Activated T-helper 2 cell treated with anti-CD3 and anti-CD28 coated beads, Interferon-gamma antibody, Interleukin-2, Interleukin-4, amounts not matched to agents 10 μg/mL and 5 μg/mL and 100 μg/mL, durations not matched to agents 14 hours and 24 hours and 36 hours (primary cell): Measurements from ENCODE around the gene PTPRU. TPM values are rescaled to one million over a fixed set of nuclear protein-coding genes. Genes with fewer than 3 reads are reported as not detected.
"Not testable (repeated sequence)": the region's sequence is repeated elsewhere in the genome, so short reads cannot be mapped to it uniquely, and the experiment has no call there.

ENCODE experiments used
- DNase-seq: peaks from one replicate; pipeline ENCODE4 v3.0.0; 2021; ENCODE audit warnings: low spot score
- H3K27ac Mint-ChIP-seq: one replicate; pipeline ENCODE4 v1.8.0; 2021; ENCODE audit warnings: mixed read lengths
- H3K27me3 Mint-ChIP-seq: one replicate; pipeline ENCODE4 v1.8.0; 2021; ENCODE audit warnings: low read depth, mixed read lengths
- H3K36me3 Mint-ChIP-seq: one replicate; pipeline ENCODE4 v1.8.0; 2021; ENCODE audit warnings: low read depth, mixed read lengths
- H3K4me1 Mint-ChIP-seq: one replicate; pipeline ENCODE4 v1.8.0; 2021; ENCODE audit warnings: low read depth, mixed read lengths
- H3K4me3 Mint-ChIP-seq: one replicate; pipeline ENCODE4 v1.8.0; 2021; ENCODE audit warnings: low read depth, mild to moderate bottlenecking, moderate library complexity, mixed read lengths
- H3K9me3 Mint-ChIP-seq: one replicate; pipeline ENCODE4 v1.8.0; 2021; ENCODE audit warnings: mixed read lengths
- intact Hi-C: fragments of 100-400 bp; cut with micrococcal nuclease; formaldehyde crosslinking; loops from one replicate; pipeline ENCODE4 v1.15.1; 2023
- total RNA-seq: library from RNA; stranded (reverse); gene quantifications from 2 replicates; pipeline ENCODE4 v1.2.3, GENCODE V29; 2022

PTPRU gene
- total RNA-seq, 1 donor from 2014 or later = 0.30 TPM

DNA sequence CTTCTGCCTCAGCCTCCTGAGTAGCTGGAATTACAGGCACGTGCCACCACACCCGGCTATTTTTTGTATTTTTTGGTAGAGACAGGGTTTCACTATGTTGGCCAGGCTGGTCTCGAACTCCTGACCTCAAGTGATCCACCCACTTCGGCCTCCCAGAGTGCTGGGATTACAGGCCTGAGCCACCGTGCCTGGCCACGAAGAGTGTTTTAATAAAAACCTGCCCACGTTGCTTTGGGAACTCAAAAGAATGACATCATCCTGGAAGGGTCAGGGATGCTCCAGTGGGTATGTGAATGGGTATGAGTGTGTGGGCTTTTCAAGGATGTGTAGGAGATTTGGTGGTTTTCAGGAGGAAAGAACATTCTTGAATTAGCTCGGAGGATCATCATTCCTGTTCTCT is 78.4 kb downstream of the PTPRU start:
- DNase-seq, H3K4me3 Mint-ChIP-seq: not testable (repeated sequence)

DNA sequence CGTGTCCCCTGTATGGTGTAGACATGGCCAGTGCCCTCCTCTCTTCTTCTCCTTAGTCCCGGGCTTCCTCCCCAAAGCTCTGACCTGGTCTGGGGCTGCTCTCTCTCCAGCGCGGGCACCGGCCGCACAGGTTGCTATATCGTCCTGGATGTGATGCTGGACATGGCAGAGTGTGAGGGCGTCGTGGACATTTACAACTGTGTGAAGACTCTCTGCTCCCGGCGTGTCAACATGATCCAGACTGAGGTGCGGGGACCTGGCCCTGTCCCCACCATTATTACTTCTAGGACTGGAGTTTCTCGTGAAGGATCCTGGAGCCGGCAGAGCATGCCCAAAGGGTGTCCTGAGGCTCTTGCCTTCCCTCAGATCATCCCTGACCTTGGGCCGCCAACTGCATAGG is 78.9 kb downstream of the PTPRU start:
- DNase-seq = no peak
- H3K9me3 Mint-ChIP-seq = no peaks in the 10 kb centered on the region
- H3K27me3 Mint-ChIP-seq = no peaks in the 10 kb centered on the region
- no peak overlapping the region for H3K27ac Mint-ChIP-seq
- no peaks in the 10 kb centered on the region for H3K4me1 Mint-ChIP-seq
- no peak overlapping the region for H3K4me3 Mint-ChIP-seq
- intact Hi-C loops = no loop called here
- H3K36me3 Mint-ChIP-seq = no peaks in the 10 kb centered on the region

More for the DNA sequence above, 78.4 kb downstream of the PTPRU start:
- H3K4me1 Mint-ChIP-seq, H3K9me3 Mint-ChIP-seq, H3K27me3 Mint-ChIP-seq, H3K27ac Mint-ChIP-seq, intact Hi-C loops, H3K36me3 Mint-ChIP-seq: not testable (repeated sequence)

DNA sequence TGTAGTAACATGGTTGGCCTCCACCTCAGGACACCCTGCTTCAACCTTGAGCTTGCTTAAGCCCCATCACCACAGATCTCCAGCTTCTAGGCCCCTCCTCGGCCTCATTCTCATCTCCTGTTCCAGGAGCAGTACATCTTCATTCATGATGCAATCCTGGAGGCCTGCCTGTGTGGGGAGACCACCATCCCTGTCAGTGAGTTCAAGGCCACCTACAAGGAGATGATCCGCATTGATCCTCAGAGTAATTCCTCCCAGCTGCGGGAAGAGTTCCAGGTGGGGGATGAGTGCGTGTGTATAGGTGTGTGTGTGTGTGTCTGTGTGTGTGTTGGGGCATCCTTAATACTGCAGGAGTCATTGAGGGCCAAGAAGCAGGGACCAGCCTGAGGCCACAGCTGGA is 79.6 kb downstream of the PTPRU start:
- intact Hi-C loops = no loop called here
- H3K27me3 Mint-ChIP-seq = no peaks in the 10 kb centered on the region
- DNase-seq = no peak
- H3K9me3 Mint-ChIP-seq = no peaks in the 10 kb centered on the region
- H3K27ac Mint-ChIP-seq = no peak overlapping the region
- no peak overlapping the region for H3K4me3 Mint-ChIP-seq
- no peaks in the 10 kb centered on the region for H3K4me1 Mint-ChIP-seq
- no peaks in the 10 kb centered on the region for H3K36me3 Mint-ChIP-seq

DNA sequence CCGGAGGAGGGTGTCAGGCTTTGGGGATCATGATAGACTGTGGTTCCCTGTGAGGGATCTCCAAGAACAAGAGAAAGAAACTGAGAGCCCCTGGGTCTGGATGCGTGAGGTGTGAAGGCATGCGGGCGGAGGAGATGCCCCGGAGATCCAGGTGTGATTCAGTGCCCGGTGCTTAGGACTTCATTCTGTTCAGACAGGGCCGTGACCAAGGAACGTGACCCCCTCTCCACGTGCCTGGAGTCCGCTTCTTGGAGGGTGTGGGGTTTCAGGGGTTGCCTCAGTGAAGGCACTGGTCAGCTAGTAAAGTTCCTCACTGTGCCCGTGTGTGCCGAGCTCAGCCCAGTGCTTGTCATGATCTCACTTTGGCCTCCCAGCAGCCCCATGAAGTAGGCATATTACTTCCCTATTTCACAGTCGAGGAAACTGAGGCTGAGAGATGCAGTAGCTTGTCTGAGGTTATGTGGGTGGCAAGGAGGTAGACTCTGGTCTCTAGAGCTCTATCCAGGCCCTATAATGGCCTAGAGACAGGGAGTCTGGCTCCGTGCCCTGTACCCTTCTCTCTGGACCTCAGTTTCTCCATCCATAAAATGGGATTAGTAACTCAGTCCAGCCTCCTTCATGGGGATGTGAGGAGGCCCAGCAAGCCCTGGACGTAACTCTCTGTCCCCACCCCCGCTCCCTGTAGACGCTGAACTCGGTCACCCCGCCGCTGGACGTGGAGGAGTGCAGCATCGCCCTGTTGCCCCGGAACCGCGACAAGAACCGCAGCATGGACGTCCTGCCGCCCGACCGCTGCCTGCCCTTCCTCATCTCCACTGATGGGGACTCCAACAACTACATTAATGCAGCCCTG is 81.0 kb downstream of the PTPRU start:
- DNase-seq = no peak
- Mint-ChIP-seq H3K36me3 (no peaks in the 10 kb centered on the region), H3K9me3 (no peaks in the 10 kb centered on the region), H3K4me1 (no peaks in the 10 kb centered on the region), H3K27ac (no peak overlapping the region), H3K4me3 (no peak overlapping the region), H3K27me3 (no peaks in the 10 kb centered on the region)
- intact Hi-C loops = no loop called here

DNA sequence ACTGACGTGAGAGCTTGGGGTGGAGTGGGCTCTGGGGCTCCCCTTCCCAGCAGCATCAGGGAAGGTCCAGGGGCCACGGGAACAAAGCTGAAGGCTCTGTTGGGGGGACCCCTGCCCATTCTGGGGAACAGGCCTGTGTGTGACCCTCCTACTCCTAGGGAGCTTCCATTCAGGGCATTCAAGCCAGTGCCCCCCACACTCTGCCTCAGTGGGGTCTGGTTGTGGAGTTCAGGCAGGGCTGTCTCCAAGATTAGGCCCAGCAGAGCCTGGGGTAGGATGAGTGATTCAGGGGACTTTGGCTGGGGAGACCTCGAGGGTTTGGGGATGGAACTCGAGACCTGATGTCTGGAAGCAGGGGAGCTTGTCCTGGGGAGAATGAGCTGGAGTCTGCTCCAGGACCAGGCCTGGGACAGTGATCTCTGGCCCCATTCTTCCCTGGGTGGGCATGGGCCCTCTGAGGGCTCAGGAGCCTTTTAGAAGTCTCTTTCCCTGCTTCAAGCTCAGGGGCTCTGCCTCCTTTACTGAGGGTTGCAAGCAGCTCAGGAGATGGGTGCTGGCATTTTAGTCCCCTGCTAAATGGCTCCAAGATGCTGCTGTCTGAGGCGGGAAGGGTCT is 81.7 kb downstream of the PTPRU start:
- H3K9me3 Mint-ChIP-seq = no peaks in the 10 kb centered on the region
- no peaks in the 10 kb centered on the region for H3K4me1 Mint-ChIP-seq
- no peak overlapping the region for H3K27ac Mint-ChIP-seq
- no peak overlapping the region for H3K4me3 Mint-ChIP-seq
- H3K27me3 Mint-ChIP-seq = no peaks in the 10 kb centered on the region
- DNase-seq = no peak
- intact Hi-C loops = no loop called here
- H3K36me3 Mint-ChIP-seq = no peaks in the 10 kb centered on the region

DNA sequence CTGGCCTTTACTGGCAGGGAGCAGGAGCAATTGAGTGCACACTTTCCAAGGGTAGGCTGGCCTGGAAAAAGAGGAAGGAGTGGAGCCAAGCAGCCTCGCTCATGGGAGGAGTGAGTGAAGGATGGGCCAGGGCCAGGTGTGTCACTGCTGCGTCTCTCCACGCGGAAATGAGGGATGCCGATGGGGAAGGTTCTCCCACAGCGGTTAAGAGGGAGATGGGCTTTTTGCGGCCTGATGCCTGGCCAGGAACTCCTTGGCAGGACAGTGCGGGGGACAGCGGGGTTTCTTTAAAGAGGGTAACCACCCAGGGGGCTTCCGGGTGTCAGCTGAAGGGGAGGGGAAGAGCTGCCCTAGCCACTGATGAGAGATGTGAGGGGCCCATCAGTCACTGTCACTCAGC is 82.4 kb downstream of the PTPRU start:
- Mint-ChIP-seq H3K27ac (no peak overlapping the region), H3K27me3 (no peaks in the 10 kb centered on the region), H3K36me3 (no peaks in the 10 kb centered on the region), H3K9me3 (no peaks in the 10 kb centered on the region), H3K4me3 (no peak overlapping the region), H3K4me1 (no peaks in the 10 kb centered on the region)
- intact Hi-C loops = no loop called here
- DNase-seq = no peak

DNA sequence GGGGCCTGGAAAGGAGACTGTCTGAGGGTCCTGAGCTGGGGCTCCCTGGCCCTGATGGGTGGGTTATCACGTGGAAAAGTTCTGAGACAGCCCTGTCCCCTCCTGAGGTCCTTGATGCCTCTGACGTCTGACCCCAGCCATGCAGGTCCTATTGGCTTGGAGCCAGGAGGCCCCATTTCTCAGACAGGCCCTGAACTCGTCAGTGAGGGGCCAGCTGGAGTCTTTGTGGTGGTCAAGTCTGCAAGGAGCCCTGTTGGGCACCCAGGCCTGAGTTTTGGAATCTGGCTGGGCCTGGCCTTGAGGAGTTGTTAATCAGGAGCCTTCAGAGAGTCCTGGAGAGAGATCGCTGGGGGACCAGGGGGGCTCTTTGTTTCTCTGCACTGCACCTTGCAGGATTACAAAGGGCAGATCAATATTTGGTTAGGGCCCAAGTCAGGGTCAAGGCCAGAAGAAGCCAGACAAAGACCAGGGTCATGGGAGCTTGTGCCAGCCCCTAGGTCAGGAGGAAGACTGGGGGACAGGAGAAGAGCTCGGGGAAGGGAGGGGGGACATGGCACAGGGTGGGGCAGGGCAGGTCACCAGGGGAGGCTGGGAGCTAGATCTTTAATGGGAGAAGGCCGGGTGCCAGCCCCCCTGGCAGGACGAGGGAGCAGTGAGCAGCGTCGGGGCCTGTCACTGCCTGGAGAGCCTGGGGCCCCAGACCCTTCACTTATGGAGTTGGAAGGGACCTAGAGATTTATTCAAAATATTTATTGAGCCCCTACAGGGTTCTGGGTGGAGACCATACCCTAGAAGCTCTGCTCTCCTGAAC is 83.2 kb downstream of the PTPRU start:
- Mint-ChIP-seq H3K27ac (no peak overlapping the region), H3K36me3 (no peaks in the 10 kb centered on the region)

DNA sequence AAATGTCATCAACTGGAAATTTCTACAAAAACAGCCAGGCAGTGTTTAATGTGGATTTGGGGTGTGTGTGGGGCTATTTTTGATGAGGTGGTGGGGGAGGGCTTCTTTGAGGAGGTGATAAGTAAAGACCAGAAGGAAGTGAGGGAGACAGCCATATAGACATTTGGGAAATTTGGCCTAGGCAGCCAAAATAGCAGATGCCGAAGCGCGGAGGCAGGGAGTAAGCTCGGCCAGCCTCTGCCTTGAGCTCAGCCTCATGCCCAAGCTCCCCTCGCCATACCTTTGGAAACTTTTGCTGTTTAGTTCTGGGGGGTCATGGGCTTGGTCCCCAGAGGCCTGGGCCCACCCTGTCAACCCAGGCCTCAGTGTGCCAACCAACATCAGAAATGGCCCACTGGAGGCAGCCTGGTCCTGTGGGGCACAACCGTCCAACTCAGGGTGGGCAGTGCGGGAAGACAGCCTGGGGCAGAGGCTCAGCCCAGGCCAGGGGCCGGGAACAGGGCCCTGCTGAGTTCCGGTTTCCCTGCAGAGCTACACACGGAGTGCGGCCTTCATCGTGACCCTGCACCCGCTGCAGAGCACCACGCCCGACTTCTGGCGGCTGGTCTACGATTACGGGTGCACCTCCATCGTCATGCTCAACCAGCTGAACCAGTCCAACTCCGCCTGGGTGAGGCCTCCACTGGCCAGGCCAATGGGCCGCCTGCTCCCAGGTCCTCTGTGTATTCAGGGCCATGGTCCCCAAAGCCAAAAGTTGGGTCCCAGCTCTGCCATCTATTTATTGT is 84.0 kb downstream of the PTPRU start:
- Mint-ChIP-seq H3K4me1 (no peaks in the 10 kb centered on the region), H3K36me3 (no peaks in the 10 kb centered on the region), H3K9me3 (no peaks in the 10 kb centered on the region), H3K27me3 (no peaks in the 10 kb centered on the region), H3K27ac (no peak overlapping the region), H3K4me3 (no peak overlapping the region)
- intact Hi-C loops = no loop called here
- no peak for DNase-seq

More for the DNA sequence above, 83.2 kb downstream of the PTPRU start:
- DNase-seq = no peak
- no peaks in the 10 kb centered on the region for H3K9me3 Mint-ChIP-seq
- H3K27me3 Mint-ChIP-seq = no peaks in the 10 kb centered on the region
- intact Hi-C loops = no loop called here
- no peak overlapping the region for H3K4me3 Mint-ChIP-seq
- H3K4me1 Mint-ChIP-seq = no peaks in the 10 kb centered on the region

DNA sequence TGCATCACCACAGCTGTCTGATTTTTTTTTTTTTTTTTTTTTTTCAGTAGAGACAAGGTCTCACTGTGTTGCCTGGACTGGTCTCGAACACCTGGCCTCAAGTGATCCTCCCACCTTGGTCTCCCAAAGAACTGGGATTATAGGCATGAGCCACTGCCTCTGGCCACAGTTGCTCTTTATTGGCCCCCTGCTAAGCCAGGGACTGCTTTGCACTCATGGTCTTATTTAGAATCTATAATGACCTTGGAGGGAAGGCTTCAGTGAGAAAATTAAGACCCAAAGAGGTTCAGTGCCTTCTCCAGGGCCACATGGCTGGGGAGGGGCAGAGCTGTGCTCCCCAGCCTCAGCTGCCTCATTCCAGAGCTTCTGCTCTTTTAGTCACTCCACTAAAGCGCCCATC is 84.9 kb downstream of the PTPRU start:
- no peak overlapping the region for H3K27ac Mint-ChIP-seq
- H3K27me3 Mint-ChIP-seq = no peaks in the 10 kb centered on the region
- H3K4me3 Mint-ChIP-seq = no peak overlapping the region
- no peaks in the 10 kb centered on the region for H3K9me3 Mint-ChIP-seq
- H3K36me3 Mint-ChIP-seq = no peaks in the 10 kb centered on the region
- intact Hi-C loops = no loop called here
- no peaks in the 10 kb centered on the region for H3K4me1 Mint-ChIP-seq
- no peak for DNase-seq

DNA sequence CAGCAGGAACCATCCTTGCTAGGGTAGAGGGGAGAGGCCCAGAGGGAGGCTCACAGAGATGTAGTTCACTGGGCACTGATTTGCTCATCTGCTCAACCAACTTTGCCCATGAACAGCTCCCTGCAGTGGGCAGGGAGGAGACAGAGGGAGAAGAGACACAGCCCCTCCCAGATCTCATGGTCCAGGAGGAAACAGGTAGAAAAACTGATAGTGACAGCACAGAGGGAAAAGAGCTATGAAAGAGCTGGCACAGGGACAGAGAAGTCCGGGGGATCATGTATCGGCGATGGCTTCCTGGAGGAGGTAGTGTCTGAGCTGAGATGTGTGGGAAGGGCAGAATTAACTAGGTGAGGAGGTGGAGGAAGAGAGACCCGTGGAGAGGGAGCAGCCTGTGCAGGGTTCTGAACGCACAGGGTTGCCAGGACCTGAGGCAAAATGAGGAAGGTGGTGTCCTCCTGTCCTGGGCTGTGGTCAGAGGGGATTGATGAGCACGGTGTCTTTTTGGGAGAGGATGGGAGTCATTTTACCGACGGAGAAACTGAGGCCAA is 85.9 kb downstream of the PTPRU start:
- no peaks in the 10 kb centered on the region for H3K9me3 Mint-ChIP-seq
- H3K4me1 Mint-ChIP-seq = no peaks in the 10 kb centered on the region
- no peak overlapping the region for H3K4me3 Mint-ChIP-seq
- no peak overlapping the region for H3K27ac Mint-ChIP-seq
- intact Hi-C loops = no loop called here
- no peaks in the 10 kb centered on the region for H3K36me3 Mint-ChIP-seq
- no peaks in the 10 kb centered on the region for H3K27me3 Mint-ChIP-seq
- no peak for DNase-seq

DNA sequence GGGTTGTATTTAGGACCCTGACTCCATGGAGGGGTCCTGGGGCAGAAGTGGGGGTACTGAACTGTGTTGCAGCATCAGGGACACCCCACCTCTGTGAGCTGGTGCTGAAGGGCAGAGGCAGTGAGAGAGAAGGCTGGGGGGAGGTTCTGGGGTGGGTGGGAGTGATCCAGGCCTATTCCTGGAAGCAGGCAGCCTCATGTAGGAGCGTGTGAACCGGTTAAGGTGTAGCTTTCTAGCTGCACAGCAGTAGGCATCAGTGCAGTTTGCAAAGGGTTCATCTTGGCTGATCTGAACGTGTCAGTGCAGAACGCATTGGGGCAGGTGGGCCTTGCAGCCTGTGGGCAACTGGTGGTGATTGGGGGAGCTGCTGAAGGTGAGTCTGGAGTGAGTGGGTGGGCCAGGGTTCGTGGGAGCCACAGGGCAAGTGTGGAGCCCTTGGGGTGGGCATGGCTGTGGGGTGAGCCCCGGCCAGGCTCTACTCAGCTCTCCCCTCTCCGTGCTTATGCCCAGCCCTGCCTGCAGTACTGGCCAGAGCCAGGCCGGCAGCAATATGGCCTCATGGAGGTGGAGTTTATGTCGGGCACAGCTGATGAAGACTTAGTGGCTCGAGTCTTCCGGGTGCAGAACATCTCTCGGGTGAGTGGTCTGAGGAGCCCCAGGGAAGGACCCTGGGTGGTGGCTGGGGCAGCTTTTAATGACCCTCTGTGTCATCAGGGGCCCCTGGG is 86.7 kb downstream of the PTPRU start:
- Mint-ChIP-seq H3K27ac (no peak overlapping the region), H3K4me3 (no peak overlapping the region), H3K4me1 (no peaks in the 10 kb centered on the region), H3K27me3 (no peaks in the 10 kb centered on the region), H3K36me3 (no peaks in the 10 kb centered on the region), H3K9me3 (no peaks in the 10 kb centered on the region)
- intact Hi-C loops = no loop called here
- no peak for DNase-seq

DNA sequence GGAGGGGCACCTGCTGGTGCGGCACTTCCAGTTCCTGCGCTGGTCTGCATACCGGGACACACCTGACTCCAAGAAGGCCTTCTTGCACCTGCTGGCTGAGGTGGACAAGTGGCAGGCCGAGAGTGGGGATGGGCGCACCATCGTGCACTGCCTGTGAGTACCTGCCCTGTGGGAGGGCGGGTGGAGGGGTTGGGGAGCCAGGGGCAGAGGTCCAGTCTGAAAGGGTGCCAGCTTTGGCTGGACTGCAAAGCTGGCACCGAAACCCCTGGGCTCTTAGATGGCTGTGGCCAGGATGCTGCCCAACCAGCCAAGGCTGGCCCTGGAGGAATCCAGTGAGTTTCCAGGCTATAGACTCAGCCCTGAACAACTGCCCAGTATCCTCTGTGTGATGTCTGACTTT is 87.3 kb downstream of the PTPRU start:
- no peak for DNase-seq
- no peaks in the 10 kb centered on the region for H3K27me3 Mint-ChIP-seq
- no peaks in the 10 kb centered on the region for H3K9me3 Mint-ChIP-seq
- intact Hi-C loops = no loop called here
- H3K36me3 Mint-ChIP-seq = no peaks in the 10 kb centered on the region
- H3K27ac Mint-ChIP-seq = no peak overlapping the region
- H3K4me3 Mint-ChIP-seq = no peak overlapping the region
- H3K4me1 Mint-ChIP-seq = no peaks in the 10 kb centered on the region
